Measurements from ENCODE around the gene CHD5.

DNA sequence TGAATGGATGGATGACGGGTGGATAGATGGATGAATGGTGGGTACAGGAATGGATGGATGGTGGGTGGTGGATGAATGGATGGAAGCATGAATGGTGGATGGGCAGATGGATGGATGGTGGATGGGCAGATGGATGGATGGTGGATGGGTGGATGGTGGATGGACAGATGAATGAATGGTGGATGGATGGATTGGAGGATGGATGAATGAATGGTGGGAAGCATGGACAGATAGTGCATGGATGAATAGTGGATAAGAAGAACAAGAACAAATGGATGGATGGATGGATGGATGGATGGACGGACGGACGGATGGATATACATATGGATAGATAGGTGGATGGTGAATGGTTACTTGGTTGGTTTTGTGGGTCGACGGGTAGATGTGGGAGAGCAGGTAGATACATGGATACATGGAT is 4.7 kb downstream of the CHD5 start:
- TF ChIP-seq, protein P1, sequence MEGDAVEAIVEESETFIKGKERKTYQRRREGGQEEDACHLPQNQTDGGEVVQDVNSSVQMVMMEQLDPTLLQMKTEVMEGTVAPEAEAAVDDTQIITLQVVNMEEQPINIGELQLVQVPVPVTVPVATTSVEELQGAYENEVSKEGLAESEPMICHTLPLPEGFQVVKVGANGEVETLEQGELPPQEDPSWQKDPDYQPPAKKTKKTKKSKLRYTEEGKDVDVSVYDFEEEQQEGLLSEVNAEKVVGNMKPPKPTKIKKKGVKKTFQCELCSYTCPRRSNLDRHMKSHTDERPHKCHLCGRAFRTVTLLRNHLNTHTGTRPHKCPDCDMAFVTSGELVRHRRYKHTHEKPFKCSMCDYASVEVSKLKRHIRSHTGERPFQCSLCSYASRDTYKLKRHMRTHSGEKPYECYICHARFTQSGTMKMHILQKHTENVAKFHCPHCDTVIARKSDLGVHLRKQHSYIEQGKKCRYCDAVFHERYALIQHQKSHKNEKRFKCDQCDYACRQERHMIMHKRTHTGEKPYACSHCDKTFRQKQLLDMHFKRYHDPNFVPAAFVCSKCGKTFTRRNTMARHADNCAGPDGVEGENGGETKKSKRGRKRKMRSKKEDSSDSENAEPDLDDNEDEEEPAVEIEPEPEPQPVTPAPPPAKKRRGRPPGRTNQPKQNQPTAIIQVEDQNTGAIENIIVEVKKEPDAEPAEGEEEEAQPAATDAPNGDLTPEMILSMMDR (IDR thresholded peaks at IDR 0.05 in 4 of 5, conservative IDR thresholded peaks at IDR 0.05 in 1 of 5) = no peak
- TF ChIP-seq POLR2A (IDR thresholded peaks at IDR 0.05) = no peak

All from gastrocnemius medialis (tissue), 4 donors.